Psoas muscle (tissue), 8 donors: ENCODE measurements around the gene SERINC2. TPM values are rescaled to one million over a fixed set of nuclear protein-coding genes. Genes with fewer than 3 reads are reported as not detected.

Experiments used
- ATAC-seq, 4 donors: fragments of 200-7000 bp; cut with Tn5 transposase; one replicate each; pipeline ENCODE4 v1.9.1; 2020; ENCODE audit warnings: moderate library complexity in 3 of 4, mild to moderate bottlenecking in 2 of 4
- DNase-seq, 2 donors: peaks; one replicate each; pipeline ENCODE4 v3.0.0-alpha.2; 2020
- H3K27ac ChIP-seq: fragments of 200-600 bp; one replicate; pipeline ENCODE4 v1.8.0; 2022
- H3K27me3 ChIP-seq, 3 donors: fragments of 200-600 bp in 1 of 3; one replicate each; pipeline versions ENCODE4 v1.6.1 to v1.8.0; 2013 to 2022; ENCODE audit warnings: low read length in 2 of 3, mild to moderate bottlenecking in 2 of 3, moderate library complexity in 1 of 3; ENCODE audit not compliant: insufficient read depth in 3 of 3
- H3K36me3 ChIP-seq, 2 donors: fragments of 200-600 bp in 1 of 2; one replicate each; pipeline versions ENCODE4 v1.6.1 to v1.8.0; 2013 to 2022; ENCODE audit warnings: low read depth in 1 of 2, mild to moderate bottlenecking in 1 of 2, moderate library complexity in 1 of 2; ENCODE audit not compliant: insufficient read depth in 1 of 2
- H3K4me1 ChIP-seq: fragments of 200-600 bp; one replicate; pipeline ENCODE4 v1.8.0; 2022
- H3K4me3 ChIP-seq: fragments of 200-600 bp; one replicate; pipeline ENCODE4 v1.8.0; 2022; ENCODE audit warnings: mild to moderate bottlenecking
- H3K9me3 ChIP-seq: fragments of 200-600 bp; one replicate; pipeline ENCODE4 v1.8.0; 2022
- WGBS, 3 donors: extraction: QIAGEN DNeasy Blood & Tissue Kit; methylation state at CpG; one replicate each; pipeline versions ENCODE4 v1.1.6 to v1.1.7; 2013; 5-methylcytosine and 5-hydroxymethylcytosine counted together
- intact Hi-C, 2 donors: fragments of 100-400 bp; cut with DNase I; formaldehyde crosslinking; loops; one replicate each; pipeline versions ENCODE4 v1.11.0 to v1.14.2; 2022
- polyA plus RNA-seq, 3 donors: library from polyadenylated mRNA; stranded (reverse); fragments of 200-250 nt; gene quantifications; one replicate each; pipeline ENCODE4 v1.2.3, GENCODE V29; 2013
- total RNA-seq, 4 donors: library from RNA; stranded (reverse); fragmentation: NEBNext Ultra II Directional in 2 of 4; extraction: Animal tissue kit (Norgen Biotek cat#: 25700) in 2 of 4; gene quantifications; one replicate each; pipeline versions ENCODE4 v1.2.1 to v1.2.4, GENCODE V29; 2021 to 2023
- TF ChIP-seq, protein P1 (sequence below): fragments of 200-600 bp; IDR thresholded peaks from one replicate; pipeline ENCODE4 v1.8.0; 2022; ENCODE audit warnings: antibody characterized with exemption
- donor health status: healthy with polysubstance abuse.
- donor health status: DM: no; HTN: no; CAD: no; lungs with moderate emphysema.
- donor health status: Bipolar disorder and iron deficiency.
- donor health status: healthy.
- donor health status: DM: yes; HTN: yes; CAD: no.
- donor health status: DM: no; HTN: no; CAD: no.
- donor health status: DM: no; HTN: no; CAD: no.
- donor health status: DM: yes; HTN: yes; CAD: no.

SERINC2 gene
- total and polyA plus RNA-seq, 7 donors = 13.4 to 93.4 (median 33.5) TPM

GRCh38 chr1:31417148-31417547, 4.1 kb downstream of the SERINC2 start:
- ATAC-seq = no peak
- intact Hi-C loops = no loop called here
- WGBS, 3 donors = 76 to 90% (median 81%) methylated on average over 3 of the region's 3 CpGs
- Histone ChIP-seq H3K27ac (peak overlapping the region; percentile 94), H3K9me3 (no peaks in the 10 kb centered on the region), H3K27me3 (peaks cover 0 to 3% (median 0%) of the 10 kb centered on the region in 3 donors), H3K4me1 (peaks cover 33% of the 10 kb centered on the region), H3K36me3 (no peaks in the 10 kb centered on the region), H3K4me3 (no peak overlapping the region)
- TF ChIP-seq, protein P1, sequence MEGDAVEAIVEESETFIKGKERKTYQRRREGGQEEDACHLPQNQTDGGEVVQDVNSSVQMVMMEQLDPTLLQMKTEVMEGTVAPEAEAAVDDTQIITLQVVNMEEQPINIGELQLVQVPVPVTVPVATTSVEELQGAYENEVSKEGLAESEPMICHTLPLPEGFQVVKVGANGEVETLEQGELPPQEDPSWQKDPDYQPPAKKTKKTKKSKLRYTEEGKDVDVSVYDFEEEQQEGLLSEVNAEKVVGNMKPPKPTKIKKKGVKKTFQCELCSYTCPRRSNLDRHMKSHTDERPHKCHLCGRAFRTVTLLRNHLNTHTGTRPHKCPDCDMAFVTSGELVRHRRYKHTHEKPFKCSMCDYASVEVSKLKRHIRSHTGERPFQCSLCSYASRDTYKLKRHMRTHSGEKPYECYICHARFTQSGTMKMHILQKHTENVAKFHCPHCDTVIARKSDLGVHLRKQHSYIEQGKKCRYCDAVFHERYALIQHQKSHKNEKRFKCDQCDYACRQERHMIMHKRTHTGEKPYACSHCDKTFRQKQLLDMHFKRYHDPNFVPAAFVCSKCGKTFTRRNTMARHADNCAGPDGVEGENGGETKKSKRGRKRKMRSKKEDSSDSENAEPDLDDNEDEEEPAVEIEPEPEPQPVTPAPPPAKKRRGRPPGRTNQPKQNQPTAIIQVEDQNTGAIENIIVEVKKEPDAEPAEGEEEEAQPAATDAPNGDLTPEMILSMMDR = no peak
- no peak for DNase-seq

- TF ChIP-seq, protein P1 = no peak
- H3K27me3 ChIP-seq = peaks cover 0 to 2% (median 0%) of the 10 kb centered on the region in 3 donors
- H3K4me3 ChIP-seq = no peak overlapping the region
- H3K27ac ChIP-seq = no peak overlapping the region
- DNase-seq (no peak), ATAC-seq (peak in 2 of 4 donors; percentile 14 to 20)
- H3K36me3 ChIP-seq = no peaks in the 10 kb centered on the region
- intact Hi-C loops = no loop called here
- peaks cover 37% of the 10 kb centered on the region for H3K4me1 ChIP-seq
- no peaks in the 10 kb centered on the region for H3K9me3 ChIP-seq
- WGBS, 3 donors = 38 to 55% (median 40%) methylated on average over 4 of the region's 4 CpGs
Observed at GRCh38 chr1:31418626-31419323, 5.8 kb downstream of the SERINC2 start.

- 81 to 88% (median 81%) methylated on average over 5 of the region's 5 CpGs for WGBS, 3 donors
- TF ChIP-seq, protein P1 = no peak
- Histone ChIP-seq H3K9me3 (no peaks in the 10 kb centered on the region), H3K4me3 (no peak overlapping the region), H3K36me3 (no peaks in the 10 kb centered on the region), H3K27me3 (no peaks in the 10 kb centered on the region), H3K27ac (no peak overlapping the region), H3K4me1 (peaks cover 29% of the 10 kb centered on the region)
- intact Hi-C loops = loop anchor here (5.0 to 10.0 kb wide), 3 partner anchors 38 to 238 kb away; no protein-coding TSS in a partner anchor
- DNase-seq (no peak), ATAC-seq (no peak)
Observed at GRCh38 chr1:31420716-31421115, 7.7 kb downstream of the SERINC2 start.

- Histone ChIP-seq H3K9me3 (no peaks in the 10 kb centered on the region), H3K27ac (peak overlapping the region; percentile 89), H3K27me3 (no peaks in the 10 kb centered on the region), H3K4me3 (no peak overlapping the region), H3K36me3 (peaks cover 0 to 2% of the 10 kb centered on the region in 2 donors), H3K4me1 (peaks cover 22% of the 10 kb centered on the region)
- DNase-seq (no peak), ATAC-seq (peak; percentile 46 to 60 (median 50))
- intact Hi-C loops = loop anchor here (2.0 to 10.0 kb wide), 4 partner anchors 39 to 241 kb away; no protein-coding TSS in a partner anchor
- WGBS, 3 donors = 33 to 54% (median 33%) methylated on average over 9 of the region's 9 CpGs
- TF ChIP-seq, protein P1 = peak; percentile 45
Observed at GRCh38 chr1:31421371-31422040, 8.5 kb downstream of the SERINC2 start.
